ENCODE results near the gene TIMM23.

GRCh38 chr10:46052791-46053375, 80.6 kb downstream of the TIMM23 start:
- TF ChIP-seq POLR2A (IDR thresholded peaks at IDR 0.05; ENCODE audit: low read depth, low read length) = no peak
- no peak for TF ChIP-seq TAF1 (IDR thresholded peaks at IDR 0.05; ENCODE audit: low read depth, low read length)
- no peak for TF ChIP-seq POLR2AphosphoS5 (IDR thresholded peaks at IDR 0.05; ENCODE audit: low read depth, low read length)
- TF ChIP-seq SPI1 (IDR thresholded peaks at IDR 0.05; ENCODE audit: low read depth, low read length) = no peak
- no peak for TF ChIP-seq POU2F2 (IDR thresholded peaks at IDR 0.05; ENCODE audit: low read depth, low read length)
- TF ChIP-seq PAX5 (IDR thresholded peaks at IDR 0.05; ENCODE audit: insufficient read depth, low read length, severe bottlenecking) = no peak

Measured in GM12891 (cell line).